Natural killer cell treated with Interleukin-12 subunit alpha and Interleukin-12 subunit beta and Interleukin-15 and Interleukin-18, amount 100 ng/mL, for 72 hours (primary cell): Measurements from ENCODE around the gene DTX3L. TPM values are rescaled to one million over a fixed set of nuclear protein-coding genes. Genes with fewer than 3 reads are reported as not detected.

Source experiments
- ATAC-seq, 2 donors: fragments of 150-1000 bp; cut with Tn5 transposase in 1 of 2; sonication (Bioruptor Pico), chemical (Tn5 transposase) in 1 of 2; 2 replicates each; pipeline ENCODE4 v1.10.0; 2021
- DNase-seq: peaks from one replicate; pipeline ENCODE4 v3.0.0; 2022; ENCODE audit warnings: low spot score
- H3K27ac Mint-ChIP-seq, 2 donors: 1 replicate in 1 of 2; 2 replicates in 1 of 2; pipeline ENCODE4 v1.8.0; 2022; ENCODE audit warnings: mixed read lengths in 2 of 2, mild to moderate bottlenecking in 1 of 2, moderate library complexity in 1 of 2
- H3K27me3 Mint-ChIP-seq, 2 donors: 1 replicate in 1 of 2; 2 replicates in 1 of 2; pipeline ENCODE4 v1.8.0; 2022; ENCODE audit warnings: mixed read lengths in 2 of 2
- H3K36me3 Mint-ChIP-seq: one replicate; pipeline ENCODE4 v1.8.0; 2022; ENCODE audit warnings: mixed read lengths
- H3K4me1 Mint-ChIP-seq, 2 donors: 1 replicate in 1 of 2; 2 replicates in 1 of 2; pipeline ENCODE4 v1.8.0; 2022; ENCODE audit warnings: low read depth in 2 of 2, mixed read lengths in 2 of 2, mild to moderate bottlenecking in 1 of 2
- H3K4me3 Mint-ChIP-seq: one replicate; pipeline ENCODE4 v1.8.0; 2022; ENCODE audit warnings: mixed read lengths
- H3K9me3 Mint-ChIP-seq: 2 replicates; pipeline ENCODE4 v1.8.0; 2022; ENCODE audit warnings: mixed read lengths
- total RNA-seq, 2 donors: library from RNA; stranded (reverse); gene quantifications; one replicate each; pipeline ENCODE4 v1.2.3, GENCODE V29; 2022

The DTX3L gene
- total RNA-seq, 2 donors from 2014 or later = 56.4 to 110 TPM

GRCh38 chr3:122598556-122598955 is 34.4 kb downstream of the DTX3L start:
- H3K4me3 Mint-ChIP-seq = peak overlapping the region; percentile 50
- peaks cover 12% of the 10 kb centered on the region for H3K36me3 Mint-ChIP-seq
- H3K27ac Mint-ChIP-seq = peak overlapping the region in 1 of 2 donors; percentile 78
- H3K4me1 Mint-ChIP-seq = peaks cover 37 to 44% of the 10 kb centered on the region in 2 donors
- DNase-seq = no peak
- no peaks in the 10 kb centered on the region for H3K27me3 Mint-ChIP-seq
- ATAC-seq = no peak
- peaks cover 2% of the 10 kb centered on the region for H3K9me3 Mint-ChIP-seq

GRCh38 chr3:122602011-122602710 is 38.0 kb downstream of the DTX3L start:
- no peaks in the 10 kb centered on the region for H3K27me3 Mint-ChIP-seq
- no peak for DNase-seq
- no peak overlapping the region for H3K4me3 Mint-ChIP-seq
- H3K36me3 Mint-ChIP-seq = peaks cover 9% of the 10 kb centered on the region
- H3K27ac Mint-ChIP-seq = no peak overlapping the region
- no peak for ATAC-seq
- peaks cover 34 to 42% of the 10 kb centered on the region in 2 donors for H3K4me1 Mint-ChIP-seq
- H3K9me3 Mint-ChIP-seq = no peaks in the 10 kb centered on the region

DNA sequence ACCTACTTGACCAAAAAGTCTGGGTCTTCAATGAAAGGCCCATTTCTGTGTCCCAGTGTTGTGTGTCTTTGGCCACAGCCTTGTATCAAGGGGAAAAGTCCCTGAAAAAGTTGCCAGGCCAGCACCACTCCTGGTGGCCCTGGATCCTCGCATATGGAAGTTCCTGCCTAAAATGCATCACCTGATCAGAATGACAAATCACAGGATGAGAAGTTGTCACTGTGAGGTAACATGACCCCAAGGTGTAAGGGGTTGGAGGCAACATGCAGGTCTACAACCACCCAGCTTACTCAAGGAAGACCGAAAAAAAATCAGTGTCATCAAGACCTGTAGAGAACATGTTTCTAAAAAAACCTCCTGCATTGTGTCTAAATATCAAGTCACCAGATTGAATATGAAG is 38.9 kb downstream of the DTX3L start:
- Mint-ChIP-seq H3K27me3 (no peaks in the 10 kb centered on the region), H3K4me3 (no peak overlapping the region), H3K27ac (no peak overlapping the region), H3K9me3 (no peaks in the 10 kb centered on the region), H3K4me1 (peaks cover 39 to 46% of the 10 kb centered on the region in 2 donors), H3K36me3 (peaks cover 14% of the 10 kb centered on the region)
- no peak for DNase-seq
- ATAC-seq = no peak

- Mint-ChIP-seq H3K27ac (peak overlapping the region in 1 of 2 donors; percentile 34), H3K9me3 (peaks cover 3% of the 10 kb centered on the region), H3K27me3 (no peaks in the 10 kb centered on the region), H3K4me3 (no peak overlapping the region), H3K36me3 (peaks cover 23% of the 10 kb centered on the region), H3K4me1 (peaks cover 43 to 45% of the 10 kb centered on the region in 2 donors)
- DNase-seq (no peak), ATAC-seq (no peak)
These were observed 42.2 kb downstream of the DTX3L start for GRCh38 chr3:122606330-122606729.

DNA sequence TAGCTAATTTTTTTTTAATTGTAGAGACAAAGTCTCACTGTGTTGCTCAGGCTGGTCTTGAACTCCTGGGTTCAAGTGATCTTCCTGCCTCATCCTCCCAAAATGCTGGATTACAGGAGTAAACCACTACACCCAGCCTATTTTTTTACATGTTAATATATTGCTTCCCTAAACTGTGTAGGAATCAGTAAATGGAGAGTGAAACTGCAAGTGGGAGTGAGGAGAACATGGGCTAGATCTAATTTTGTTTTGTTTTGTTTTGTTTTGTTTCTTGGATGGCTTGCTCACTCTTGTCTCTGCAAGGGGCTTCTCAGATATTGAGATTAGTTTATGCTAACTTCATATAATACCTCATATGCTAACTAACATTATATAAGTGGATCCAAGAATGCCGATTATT is 44.8 kb downstream of the DTX3L start:
- ATAC-seq (no peak), DNase-seq (no peak)
- Mint-ChIP-seq H3K27ac (peak overlapping the region; percentile 66 to 83), H3K27me3 (no peaks in the 10 kb centered on the region), H3K9me3 (peaks cover 3% of the 10 kb centered on the region), H3K4me1 (peaks cover 27 to 37% of the 10 kb centered on the region in 2 donors), H3K4me3 (peak overlapping the region; percentile 2), H3K36me3 (peaks cover 28% of the 10 kb centered on the region)

DNA sequence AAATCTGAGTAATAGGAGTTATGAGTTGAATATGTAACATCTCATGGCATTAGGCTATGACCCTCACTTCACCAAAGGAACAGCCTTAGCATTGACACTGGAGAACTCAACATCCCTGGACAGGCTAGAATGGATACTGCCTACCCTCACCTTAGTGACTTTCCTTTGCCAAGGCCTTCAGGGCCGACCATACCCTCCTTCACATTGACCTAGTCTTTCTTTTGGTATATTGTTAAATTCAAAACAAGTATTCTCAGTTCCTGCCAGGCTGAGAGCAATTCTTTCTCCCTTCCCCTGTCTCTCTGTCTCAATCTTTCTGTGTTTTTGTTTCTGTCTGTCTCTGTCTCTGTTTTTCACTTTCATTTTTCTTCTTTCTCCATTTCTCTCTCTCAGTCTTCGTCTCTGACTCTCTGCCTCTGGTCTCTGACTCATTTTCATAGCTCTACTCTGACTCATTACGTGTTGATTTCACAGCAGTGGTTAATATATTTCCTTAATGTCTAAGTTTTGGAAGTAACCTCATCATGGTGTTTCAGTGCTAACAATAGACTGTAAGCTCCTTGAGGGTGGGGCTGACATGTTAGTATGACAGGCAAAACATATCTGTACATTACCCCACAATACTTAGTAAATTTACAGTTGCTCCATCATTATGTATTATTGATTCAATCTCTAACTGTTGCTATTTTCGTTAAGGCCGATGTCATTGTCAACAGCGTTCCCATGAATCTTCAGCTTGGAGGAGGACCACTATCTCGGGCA is 45.8 kb downstream of the DTX3L start:
- DNase-seq = peak; percentile 64
- peak; percentile 96 to 98 for ATAC-seq
- H3K27me3 Mint-ChIP-seq = no peaks in the 10 kb centered on the region

DNA sequence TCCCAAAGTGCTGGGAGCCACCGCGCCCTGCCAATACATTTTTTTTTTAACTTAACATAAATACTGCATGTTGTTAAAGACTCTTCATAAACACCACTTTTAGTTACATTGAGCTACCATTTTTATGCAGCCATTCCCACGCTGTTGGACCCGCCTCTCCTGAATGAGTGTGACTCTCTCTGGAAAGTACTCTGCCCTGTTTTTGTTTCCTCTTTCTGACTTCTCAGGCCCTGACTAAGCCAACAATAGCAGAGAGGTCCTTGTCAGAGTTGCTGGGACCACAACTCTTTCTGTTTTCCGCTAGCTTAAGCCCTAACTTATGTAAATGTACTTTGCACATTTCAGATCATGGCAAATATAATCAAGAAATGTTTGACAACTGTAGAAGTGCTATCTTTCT is 48.6 kb downstream of the DTX3L start:
- H3K9me3 Mint-ChIP-seq = peaks cover 3% of the 10 kb centered on the region
- H3K36me3 Mint-ChIP-seq = peaks cover 32% of the 10 kb centered on the region
- DNase-seq (no peak), ATAC-seq (no peak)
- H3K4me1 Mint-ChIP-seq = peaks cover 22 to 33% of the 10 kb centered on the region in 2 donors
- no peaks in the 10 kb centered on the region for H3K27me3 Mint-ChIP-seq
- peak overlapping the region; percentile 32 to 83 for H3K27ac Mint-ChIP-seq
- H3K4me3 Mint-ChIP-seq = no peak overlapping the region

More for the DNA sequence above, 45.8 kb downstream of the DTX3L start:
- Mint-ChIP-seq H3K4me3 (peak overlapping the region; percentile 66), H3K9me3 (peaks cover 3% of the 10 kb centered on the region), H3K27ac (peak overlapping the region; percentile 66 to 83), H3K36me3 (peaks cover 26% of the 10 kb centered on the region), H3K4me1 (peaks cover 25 to 32% of the 10 kb centered on the region in 2 donors)

GRCh38 chr3:122615303-122615702 is 51.2 kb downstream of the DTX3L start:
- Mint-ChIP-seq H3K27me3 (no peaks in the 10 kb centered on the region), H3K9me3 (peaks cover 3% of the 10 kb centered on the region), H3K4me1 (peaks cover 6 to 23% of the 10 kb centered on the region in 2 donors), H3K4me3 (no peak overlapping the region), H3K36me3 (peaks cover 31% of the 10 kb centered on the region), H3K27ac (peak overlapping the region in 1 of 2 donors; percentile 77)
- no peak for DNase-seq
- ATAC-seq = no peak

- no peaks in the 10 kb centered on the region for H3K9me3 Mint-ChIP-seq
- peak overlapping the region in 1 of 2 donors; percentile 44 for H3K27ac Mint-ChIP-seq
- DNase-seq = no peak
- no peak for ATAC-seq
- no peak overlapping the region for H3K4me3 Mint-ChIP-seq
- H3K4me1 Mint-ChIP-seq = peaks cover 15 to 20% of the 10 kb centered on the region in 2 donors
- H3K36me3 Mint-ChIP-seq = peaks cover 31% of the 10 kb centered on the region
- H3K27me3 Mint-ChIP-seq = no peaks in the 10 kb centered on the region
These were observed 54.5 kb downstream of the DTX3L start for GRCh38 chr3:122618614-122619013.

DNA sequence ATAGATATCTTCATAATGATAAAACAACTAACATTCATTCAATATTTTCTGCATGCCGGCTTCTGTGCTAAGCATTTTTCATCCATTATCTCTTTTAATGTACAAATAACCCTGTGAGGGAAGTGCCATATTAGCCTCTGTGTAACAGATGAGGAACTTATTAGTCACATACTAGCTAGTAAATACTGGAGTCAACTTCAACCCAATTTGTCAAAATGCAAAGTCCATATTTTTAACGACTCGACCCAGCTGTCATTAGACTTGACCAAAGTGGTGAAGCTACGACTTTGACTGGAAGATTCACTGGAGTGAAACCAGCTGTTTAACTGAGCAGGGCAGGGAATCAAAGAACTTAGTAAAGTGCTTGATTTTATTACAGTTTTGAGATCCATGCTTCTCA is 54.9 kb downstream of the DTX3L start:
- Mint-ChIP-seq H3K36me3 (peaks cover 31% of the 10 kb centered on the region), H3K4me1 (peaks cover 15 to 23% of the 10 kb centered on the region in 2 donors), H3K4me3 (no peak overlapping the region), H3K27me3 (no peaks in the 10 kb centered on the region), H3K27ac (peak overlapping the region in 1 of 2 donors; percentile 55), H3K9me3 (no peaks in the 10 kb centered on the region)
- DNase-seq (no peak), ATAC-seq (no peak)

- peaks cover 15 to 19% of the 10 kb centered on the region in 2 donors for H3K4me1 Mint-ChIP-seq
- peaks cover 27% of the 10 kb centered on the region for H3K36me3 Mint-ChIP-seq
- no peaks in the 10 kb centered on the region for H3K9me3 Mint-ChIP-seq
- DNase-seq (no peak), ATAC-seq (no peak)
- H3K4me3 Mint-ChIP-seq = no peak overlapping the region
- H3K27me3 Mint-ChIP-seq = no peaks in the 10 kb centered on the region
- peak overlapping the region in 1 of 2 donors; percentile 55 for H3K27ac Mint-ChIP-seq
These were observed 56.3 kb downstream of the DTX3L start for GRCh38 chr3:122620399-122620798.

- DNase-seq (no peak), ATAC-seq (no peak)
- Mint-ChIP-seq H3K27me3 (no peaks in the 10 kb centered on the region), H3K4me3 (no peak overlapping the region), H3K9me3 (no peaks in the 10 kb centered on the region), H3K4me1 (peaks cover 15 to 23% of the 10 kb centered on the region in 2 donors), H3K36me3 (peaks cover 23% of the 10 kb centered on the region), H3K27ac (no peak overlapping the region)
These were observed 57.0 kb downstream of the DTX3L start for GRCh38 chr3:122621112-122621511.

DNA sequence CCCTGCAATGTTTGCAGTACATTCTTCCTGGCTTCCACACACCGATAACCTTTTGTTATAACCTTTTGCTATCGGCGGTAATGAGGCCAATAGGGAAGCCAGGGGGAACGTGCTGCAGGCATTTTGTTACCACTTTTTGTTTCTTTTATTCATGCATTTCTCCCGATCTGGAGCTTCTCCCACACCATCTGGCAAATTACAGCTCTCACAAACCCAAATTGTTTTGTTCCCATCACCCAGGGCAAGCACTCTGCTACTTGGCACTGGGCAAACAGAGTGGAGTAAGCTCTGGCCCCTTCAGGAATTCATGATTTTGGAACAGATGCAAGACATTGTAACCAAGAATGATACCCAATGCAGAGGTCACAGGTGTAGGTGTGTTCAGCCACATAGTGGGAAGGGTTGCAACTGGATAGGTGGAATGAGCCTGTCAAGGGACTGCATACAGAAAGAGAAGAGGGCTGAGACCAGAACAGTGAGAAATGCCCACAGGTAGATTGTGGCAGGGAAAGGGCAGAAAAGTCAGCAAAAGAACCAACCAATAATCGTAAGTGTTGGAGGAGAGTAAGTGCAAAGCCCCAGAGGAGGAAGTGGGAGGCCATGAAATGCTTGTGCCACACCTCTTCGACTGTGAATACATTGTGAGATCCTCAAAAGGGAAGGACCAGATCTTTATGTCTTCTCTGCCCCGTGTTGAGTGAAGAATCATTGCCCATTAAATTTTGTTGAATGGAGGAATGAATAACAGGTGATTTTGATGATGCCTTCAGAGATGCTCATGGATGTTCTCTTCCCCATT is 59.1 kb downstream of the DTX3L start:
- DNase-seq (no peak), ATAC-seq (no peak)
- Mint-ChIP-seq H3K4me1 (peaks cover 15 to 32% of the 10 kb centered on the region in 2 donors), H3K4me3 (no peak overlapping the region), H3K27me3 (no peaks in the 10 kb centered on the region), H3K36me3 (peaks cover 23% of the 10 kb centered on the region), H3K9me3 (no peaks in the 10 kb centered on the region), H3K27ac (peak overlapping the region in 1 of 2 donors; percentile 19)
